IPS-NIHi7 (cell line): ENCODE results near the gene ACSF3.
A peak's percentile ranks its signal among the peaks of the same experiment; 100 is the strongest.

ENCODE experiments used
- DNase-seq: peaks from one replicate; pipeline ENCODE4 v3.0.0; 2012; ENCODE audit warnings: mixed read lengths; ENCODE audit errors: extremely low spot score

The ACSF3 gene

DNA sequence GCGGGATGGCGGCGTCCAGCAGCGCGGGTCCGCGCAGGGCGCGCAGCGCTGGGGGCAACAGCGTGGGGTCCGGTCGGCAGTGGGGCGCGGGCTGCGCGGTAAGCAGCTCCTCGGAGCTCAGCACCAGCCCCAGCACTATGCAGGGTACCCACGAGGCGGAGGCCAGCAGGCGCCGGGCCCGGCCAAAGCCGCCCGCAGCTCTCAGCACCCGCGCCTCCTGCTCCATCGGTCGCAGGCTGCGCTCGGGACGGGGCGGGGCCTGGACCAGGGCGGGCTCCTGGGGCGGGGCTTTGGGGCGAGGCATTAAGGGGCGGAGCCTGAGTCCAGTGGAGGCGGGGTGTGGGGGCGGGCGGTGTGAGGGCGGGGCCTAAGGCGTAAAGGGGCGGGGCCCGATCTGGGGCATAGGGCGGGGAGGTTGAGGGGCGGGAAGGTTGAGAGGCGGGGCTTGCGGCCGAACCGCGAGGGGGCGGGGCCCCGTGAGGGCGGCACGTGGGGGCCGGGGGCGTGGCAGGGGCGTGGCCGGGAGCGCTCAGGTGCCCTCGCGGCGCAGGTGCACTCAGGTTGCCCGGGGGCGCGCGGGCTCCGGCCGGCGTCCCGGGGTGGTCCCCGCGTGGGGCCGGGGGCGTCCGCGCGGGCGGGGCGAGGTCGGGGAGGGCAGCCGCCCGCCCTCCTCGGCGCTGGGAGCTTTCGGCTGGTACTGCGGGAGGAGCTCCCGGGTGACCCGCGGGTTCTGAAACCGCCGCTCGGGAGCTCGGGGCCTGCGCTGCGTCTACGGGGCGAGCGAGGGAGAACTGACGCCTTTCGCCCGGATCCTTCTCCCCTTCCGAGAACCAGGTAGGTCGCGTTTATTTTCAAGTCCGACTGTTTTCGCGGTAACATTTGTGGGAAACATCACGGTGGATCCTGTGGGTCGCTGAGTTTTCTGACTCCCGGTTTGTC lies 108.1 kb downstream of the ACSF3 start:
- peak; percentile 93 for DNase-seq

GRCh38 chr16:89202422-89203215 lies 109.0 kb downstream of the ACSF3 start:
- DNase-seq, result no peak
